ENCODE measurements around the gene VNN1. TPM values are rescaled to one million over a fixed set of nuclear protein-coding genes. Genes with fewer than 3 reads are reported as not detected.

The VNN1 gene
- total and polyA plus RNA-seq, 4 donors: 2.2 to 64.9 (median 3.3) TPM

GRCh38 chr6:132746048-132746447 is 32.2 kb upstream of the VNN1 start:
- Histone ChIP-seq H3K9ac (ENCODE audit: insufficient read depth in 1 of 2, low read length in 2 of 2) (no peak overlapping the region), H3K9me3 (ENCODE audit: control insufficient read depth in 4 of 4, insufficient read depth in 3 of 4, low read length in 3 of 4) (no peaks in the 10 kb centered on the region), H3K27me3 (ENCODE audit: control insufficient read depth in 3 of 3, insufficient read depth in 3 of 3, low read length in 2 of 3) (no peaks in the 10 kb centered on the region), H3K4me3 (no peak overlapping the region), H3K4me1 (ENCODE audit: control insufficient read depth in 5 of 5, insufficient read depth in 5 of 5, low read length in 5 of 5) (no peaks in the 10 kb centered on the region), H3K27ac (ENCODE audit: low read depth in 1 of 2, low read length in 1 of 2) (no peak overlapping the region), H3K36me3 (ENCODE audit: control insufficient read depth in 4 of 4, insufficient read depth in 4 of 4, low read length in 4 of 4) (no peaks in the 10 kb centered on the region)
- WGBS, 2 donors: 30 to 50% methylated on average over 1 of the region's 1 CpG
- no peak for TF ChIP-seq CTCF (IDR thresholded peaks at IDR 0.05; ENCODE audit: control extremely low read depth, extremely low read depth)
- peak; percentile 34 for ATAC-seq (ENCODE audit: insufficient read depth, low FRiP score)
- no peak for DNase-seq

DNA sequence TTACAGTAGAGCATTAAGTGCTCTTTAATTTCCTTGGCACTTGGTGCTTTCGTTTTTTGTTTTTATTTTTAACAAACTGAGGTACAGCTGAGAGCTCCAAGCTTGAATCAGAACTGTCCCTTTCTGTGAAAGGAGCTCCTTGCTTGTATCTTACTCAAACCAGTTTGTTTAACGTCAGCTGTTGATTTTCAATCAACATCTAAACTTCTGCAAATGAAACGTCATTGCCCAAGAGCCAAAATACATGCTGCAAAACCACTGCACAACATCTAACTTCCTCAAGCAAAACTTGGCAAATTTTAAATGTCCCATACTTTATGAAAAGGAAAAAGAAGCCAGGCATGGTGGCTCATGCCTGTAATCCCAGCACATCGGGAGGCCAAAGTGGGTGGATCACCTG is 28.6 kb upstream of the VNN1 start:
- Histone ChIP-seq H3K36me3 (ENCODE audit: control insufficient read depth in 4 of 4, insufficient read depth in 4 of 4, low read length in 4 of 4) (no peaks in the 10 kb centered on the region), H3K4me3 (no peak overlapping the region)
- ATAC-seq (ENCODE audit: insufficient read depth, low FRiP score): no peak

GRCh38 chr6:132741281-132741680 is 27.4 kb upstream of the VNN1 start:
- Histone ChIP-seq H3K36me3 (ENCODE audit: control insufficient read depth in 4 of 4, insufficient read depth in 4 of 4, low read length in 4 of 4) (no peaks in the 10 kb centered on the region), H3K27me3 (ENCODE audit: control insufficient read depth in 3 of 3, insufficient read depth in 3 of 3, low read length in 2 of 3) (no peaks in the 10 kb centered on the region), H3K9me3 (ENCODE audit: control insufficient read depth in 4 of 4, insufficient read depth in 3 of 4, low read length in 3 of 4) (no peaks in the 10 kb centered on the region), H3K9ac (ENCODE audit: insufficient read depth in 1 of 2, low read length in 2 of 2) (no peak overlapping the region), H3K4me3 (no peak overlapping the region), H3K27ac (ENCODE audit: low read depth in 1 of 2, low read length in 1 of 2) (no peak overlapping the region), H3K4me1 (ENCODE audit: control insufficient read depth in 5 of 5, insufficient read depth in 5 of 5, low read length in 5 of 5) (no peaks in the 10 kb centered on the region)
- DNase-seq: no peak
- ATAC-seq (ENCODE audit: insufficient read depth, low FRiP score): no peak
- TF ChIP-seq CTCF (IDR thresholded peaks at IDR 0.05; ENCODE audit: control extremely low read depth, extremely low read depth): no peak
- 69 to 82% methylated on average over 1 of the region's 1 CpG for WGBS, 2 donors

More for the DNA sequence above, 28.6 kb upstream of the VNN1 start:
- H3K4me1 ChIP-seq (ENCODE audit: control insufficient read depth in 5 of 5, insufficient read depth in 5 of 5, low read length in 5 of 5): no peaks in the 10 kb centered on the region
- no peak overlapping the region for H3K27ac ChIP-seq (ENCODE audit: low read depth in 1 of 2, low read length in 1 of 2)
- peak in 2 of 3 donors; percentile 17 to 68 for DNase-seq
- no peak overlapping the region for H3K9ac ChIP-seq (ENCODE audit: insufficient read depth in 1 of 2, low read length in 2 of 2)
- WGBS, 2 donors: 30 to 53% methylated on average over 4 of the region's 4 CpGs
- H3K9me3 ChIP-seq (ENCODE audit: control insufficient read depth in 4 of 4, insufficient read depth in 3 of 4, low read length in 3 of 4): no peaks in the 10 kb centered on the region
- TF ChIP-seq CTCF (IDR thresholded peaks at IDR 0.05; ENCODE audit: control extremely low read depth, extremely low read depth): no peak
- no peaks in the 10 kb centered on the region for H3K27me3 ChIP-seq (ENCODE audit: control insufficient read depth in 3 of 3, insufficient read depth in 3 of 3, low read length in 2 of 3)

DNA sequence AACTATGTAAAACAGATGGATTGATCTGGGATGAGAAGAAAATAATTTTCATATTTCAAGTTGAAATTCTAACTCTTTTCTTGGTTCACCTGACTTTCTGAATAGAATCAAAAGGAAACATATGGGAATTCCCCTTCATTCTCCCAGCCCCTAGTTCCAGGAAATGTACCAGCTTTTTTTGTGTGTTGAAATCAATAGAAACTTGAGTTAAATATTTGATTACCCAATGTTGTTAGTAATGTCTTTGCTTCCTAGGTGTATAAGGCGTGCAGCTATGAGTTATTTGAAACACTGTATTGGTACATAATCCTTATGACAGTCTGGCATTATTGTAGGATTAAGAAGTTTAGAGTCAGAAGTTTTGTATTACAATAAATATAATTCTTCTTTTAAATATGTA is 22.4 kb upstream of the VNN1 start:
- no peak for TF ChIP-seq CTCF (IDR thresholded peaks at IDR 0.05; ENCODE audit: control extremely low read depth, extremely low read depth)
- DNase-seq (peak in 1 of 3 donors; percentile 10), ATAC-seq (ENCODE audit: insufficient read depth, low FRiP score) (peak; percentile 33)
- H3K27me3 ChIP-seq (ENCODE audit: control insufficient read depth in 3 of 3, insufficient read depth in 3 of 3, low read length in 2 of 3): no peaks in the 10 kb centered on the region
- no peak overlapping the region for H3K9ac ChIP-seq (ENCODE audit: insufficient read depth in 1 of 2, low read length in 2 of 2)
- H3K9me3 ChIP-seq (ENCODE audit: control insufficient read depth in 4 of 4, insufficient read depth in 3 of 4, low read length in 3 of 4): no peaks in the 10 kb centered on the region
- no peak overlapping the region for H3K27ac ChIP-seq (ENCODE audit: low read depth in 1 of 2, low read length in 1 of 2)
- 18 to 50% methylated on average over 1 of the region's 1 CpG for WGBS, 2 donors
- peaks cover 0 to 6% (median 1%) of the 10 kb centered on the region in 5 donors for H3K4me1 ChIP-seq (ENCODE audit: control insufficient read depth in 5 of 5, insufficient read depth in 5 of 5, low read length in 5 of 5)
- H3K36me3 ChIP-seq (ENCODE audit: control insufficient read depth in 4 of 4, insufficient read depth in 4 of 4, low read length in 4 of 4): no peaks in the 10 kb centered on the region
- no peak overlapping the region for H3K4me3 ChIP-seq

All from lung (tissue), 12 donors.